Hematopoietic multipotent progenitor cell treated with erythropoietin and hydrocortisone succinate and interleukin-3 and kit ligand, for 8 days (in vitro differentiated cells): Measurements from ENCODE around the gene ZNF311.
"Not testable (repeated sequence)": the region's sequence is repeated elsewhere in the genome, so short reads cannot be mapped to it uniquely, and the experiment has no call there.

Experiments
- DNase-seq: peaks from one replicate; pipeline ENCODE4 v3.0.0-alpha.2; 2015

The ZNF311 gene

GRCh38 chr6:28982476-28983266 lies 22.4 kb downstream of the ZNF311 start:
- DNase-seq = peak; percentile 86

- peak; percentile 95 for DNase-seq
Observed at GRCh38 chr6:28981833-28982475, 23.2 kb downstream of the ZNF311 start.

GRCh38 chr6:28981431-28981832 lies 23.7 kb downstream of the ZNF311 start:
- peak; percentile 92 for DNase-seq

- DNase-seq = peak; percentile 98
Observed at GRCh38 chr6:28980852-28981430, 24.2 kb downstream of the ZNF311 start.

GRCh38 chr6:28980137-28980851 lies 24.8 kb downstream of the ZNF311 start:
- DNase-seq = no peak

- peak; percentile 54 for DNase-seq
Observed at GRCh38 chr6:28979679-28980078, 25.4 kb downstream of the ZNF311 start.

GRCh38 chr6:28978959-28979561 lies 26.1 kb downstream of the ZNF311 start:
- peak; percentile 32 for DNase-seq

- no peak for DNase-seq
Observed at GRCh38 chr6:28978133-28978491, 27.0 kb downstream of the ZNF311 start.

GRCh38 chr6:28977341-28978132 lies 27.6 kb downstream of the ZNF311 start:
- DNase-seq = peak; percentile 74

GRCh38 chr6:28976677-28977076 lies 28.4 kb downstream of the ZNF311 start:
- no peak for DNase-seq

- DNase-seq = no peak
Observed at GRCh38 chr6:28974505-28974904, 30.6 kb downstream of the ZNF311 start.

- not testable (repeated sequence) for DNase-seq
Observed at GRCh38 chr6:28970056-28970455, 35.1 kb downstream of the ZNF311 start.

- DNase-seq = no peak
Observed at GRCh38 chr6:28969129-28969528, 36.0 kb downstream of the ZNF311 start.

GRCh38 chr6:28968476-28968875 lies 36.6 kb downstream of the ZNF311 start:
- no peak for DNase-seq

GRCh38 chr6:28965706-28966105 lies 39.4 kb downstream of the ZNF311 start:
- DNase-seq = no peak

GRCh38 chr6:28960846-28961500 lies 44.1 kb downstream of the ZNF311 start:
- DNase-seq = peak; percentile 42

- DNase-seq = not testable (repeated sequence)
Observed at GRCh38 chr6:28958561-28959243, 46.4 kb downstream of the ZNF311 start.

- DNase-seq = not testable (repeated sequence)
Observed at GRCh38 chr6:28957795-28958314, 47.3 kb downstream of the ZNF311 start.

GRCh38 chr6:28956331-28956730 lies 48.8 kb downstream of the ZNF311 start:
- no peak for DNase-seq

- DNase-seq = peak; percentile 53
Observed at GRCh38 chr6:28953585-28954258, 51.4 kb downstream of the ZNF311 start.
